RPMI8226 (cell line): ENCODE data around the gene C9.
"Not testable (repeated sequence)": the region's sequence is repeated elsewhere in the genome, so short reads cannot be mapped to it uniquely, and the experiment has no call there.

Experiments used
- DNase-seq: peaks from one replicate; pipeline ENCODE4 v3.0.0-alpha.2; 2015

Gene C9

GRCh38 chr5:39319395-39319794, 44.9 kb downstream of the C9 start:
- DNase-seq: no peak

GRCh38 chr5:39316464-39316863, 47.8 kb downstream of the C9 start:
- not testable (repeated sequence) for DNase-seq

GRCh38 chr5:39315995-39316394, 48.3 kb downstream of the C9 start:
- DNase-seq: no peak

GRCh38 chr5:39314591-39314990, 49.7 kb downstream of the C9 start:
- DNase-seq: no peak

- no peak for DNase-seq
These were observed 54.8 kb downstream of the C9 start for GRCh38 chr5:39309534-39309933.

GRCh38 chr5:39302472-39302871, 61.8 kb downstream of the C9 start:
- DNase-seq: no peak

GRCh38 chr5:39301406-39301805, 62.9 kb downstream of the C9 start:
- DNase-seq: no peak

GRCh38 chr5:39299962-39300361, 64.3 kb downstream of the C9 start:
- DNase-seq: no peak

GRCh38 chr5:39294736-39295135, 69.6 kb downstream of the C9 start:
- DNase-seq: no peak

GRCh38 chr5:39284552-39284951, 79.7 kb downstream of the C9 start:
- no peak for DNase-seq

GRCh38 chr5:39283231-39283818, 81.0 kb downstream of the C9 start:
- peak; percentile 37 for DNase-seq

GRCh38 chr5:39282561-39282960, 81.7 kb downstream of the C9 start:
- DNase-seq: no peak

- DNase-seq: not testable (repeated sequence)
These were observed 88.4 kb downstream of the C9 start for GRCh38 chr5:39275865-39276264.

GRCh38 chr5:39274398-39275085, 89.8 kb downstream of the C9 start:
- no peak for DNase-seq

- no peak for DNase-seq
These were observed 90.9 kb downstream of the C9 start for GRCh38 chr5:39273314-39273954.

- not testable (repeated sequence) for DNase-seq
These were observed 91.4 kb downstream of the C9 start for GRCh38 chr5:39272869-39273231.

GRCh38 chr5:39270225-39270848, 94.0 kb downstream of the C9 start:
- no peak for DNase-seq

GRCh38 chr5:39267186-39267585, 97.1 kb downstream of the C9 start:
- DNase-seq: no peak

GRCh38 chr5:39266442-39266841, 97.9 kb downstream of the C9 start:
- no peak for DNase-seq

GRCh38 chr5:39264528-39264927, 99.8 kb downstream of the C9 start:
- no peak for DNase-seq

- no peak for DNase-seq
These were observed 101.3 kb downstream of the C9 start for GRCh38 chr5:39262981-39263380.

- DNase-seq: no peak
These were observed 104.2 kb downstream of the C9 start for GRCh38 chr5:39260095-39260494.

GRCh38 chr5:39257554-39257953, 106.7 kb downstream of the C9 start:
- DNase-seq: no peak
